HepG2 (cell line): ENCODE results near the gene SEPTIN10. TPM values are rescaled to one million over a fixed set of nuclear protein-coding genes. Genes with fewer than 3 reads are reported as not detected.

Experiments used
- HNF4G ChIP-seq, 2 experiments: sonication (generic) in 1 of 2; formaldehyde crosslinking in 1 of 2; IDR thresholded peaks; 2 replicates each; pipeline versions ENCODE4 v1.4.0 to v1.6.1; 2011 to 2020; ENCODE audit warnings: borderline replicate concordance in 2 of 2, low read depth in 2 of 2, mild to moderate bottlenecking in 2 of 2, low read length in 1 of 2, missing genetic modification reagents in 1 of 2, moderate library complexity in 1 of 2
- KAT7 ChIP-seq: IDR thresholded peaks from 2 replicates; pipeline ENCODE4 v1.6.1; 2018; ENCODE audit warnings: borderline replicate concordance, missing compliant biosample characterization
- KLF15 ChIP-seq: sonication (generic); formaldehyde crosslinking; IDR thresholded peaks from 2 replicates; pipeline ENCODE4 v1.8.1; 2023; ENCODE audit warnings: borderline replicate concordance, mild to moderate bottlenecking, inconsistent platforms, missing genetic modification reagents, mixed read lengths
- KLF6 ChIP-seq: IDR thresholded peaks from 2 replicates; pipeline ENCODE4 v1.8.0; 2016; ENCODE audit warnings: missing biosample characterization, missing genetic modification reagents
- LCORL ChIP-seq, 2 experiments: fragments of 450-650 bp in 1 of 2; sonication (generic) in 1 of 2; formaldehyde crosslinking in 1 of 2; IDR thresholded peaks; 2 replicates each; pipeline versions ENCODE4 v1.5.0 to v1.6.1; 2017 to 2020; ENCODE audit warnings: antibody characterized with exemption in 1 of 2, missing genetic modification reagents in 1 of 2
- MXI1 ChIP-seq: IDR thresholded peaks from 3 replicates; pipeline ENCODE4 v1.6.1; 2012; ENCODE audit warnings: low read depth, low read length, inconsistent platforms, borderline replicate concordance
- NBN ChIP-seq: fragments of 450-650 bp; conservative IDR thresholded peaks from 2 replicates; pipeline ENCODE4 v1.6.1; 2017
- NFE2L1 ChIP-seq: sonication (generic); formaldehyde crosslinking; IDR thresholded peaks from 2 replicates; pipeline ENCODE4 v1.4.0; 2020; ENCODE audit warnings: missing genetic modification reagents, mild to moderate bottlenecking, borderline replicate concordance
- NONO ChIP-seq, 2 experiments: fragments of 450-650 bp in 1 of 2; sonication (generic) in 1 of 2; formaldehyde crosslinking in 1 of 2; IDR thresholded peaks in 1 of 2; conservative IDR thresholded peaks in 1 of 2; 2 replicates each; pipeline versions ENCODE4 v1.6.1 to v1.8.0; 2017 to 2022; ENCODE audit warnings: mild to moderate bottlenecking in 1 of 2, missing genetic modification reagents in 1 of 2, moderate library complexity in 1 of 2
- POLR2G ChIP-seq: fragments of 200-400 bp; formaldehyde crosslinking; IDR thresholded peaks from 2 replicates; pipeline ENCODE4 v1.6.1; 2018; ENCODE audit warnings: mild to moderate bottlenecking, low read depth, low read length, moderate library complexity
- RXRA ChIP-seq: sonication (generic); formaldehyde crosslinking; IDR thresholded peaks from 2 replicates; pipeline ENCODE4 v1.5.1; 2020; ENCODE audit warnings: missing genetic modification reagents
- SMAD1 ChIP-seq: sonication (generic); formaldehyde crosslinking; IDR thresholded peaks from 2 replicates; pipeline ENCODE4 v1.4.0; 2020; ENCODE audit warnings: missing genetic modification reagents, low read depth, mild to moderate bottlenecking, borderline replicate concordance
- SNAPC5 ChIP-seq: sonication (generic); formaldehyde crosslinking; IDR thresholded peaks from 2 replicates; pipeline ENCODE4 v1.8.1; 2023; ENCODE audit warnings: mild to moderate bottlenecking, missing genetic modification reagents, borderline replicate concordance
- SRSF4 ChIP-seq: fragments of 200-400 bp; formaldehyde crosslinking; IDR thresholded peaks from one replicate; pipeline ENCODE4 v1.6.1; 2018; ENCODE audit warnings: mild to moderate bottlenecking, low read depth, low read length, moderate library complexity; ENCODE audit not compliant: poor library complexity, severe bottlenecking
- ZBED4 ChIP-seq: sonication (generic); formaldehyde crosslinking; IDR thresholded peaks from 2 replicates; pipeline ENCODE4 v1.4.0; 2020; ENCODE audit warnings: missing genetic modification reagents, borderline replicate concordance
- ZBTB44 ChIP-seq: sonication (generic); formaldehyde crosslinking; IDR thresholded peaks from 2 replicates; pipeline ENCODE4 v1.4.0; 2020; ENCODE audit warnings: missing genetic modification reagents
- ZMAT3 ChIP-seq: sonication (generic); formaldehyde crosslinking; conservative IDR thresholded peaks from 2 replicates; pipeline ENCODE4 v1.7.0; 2021; ENCODE audit warnings: missing genetic modification reagents
- ZNF343 ChIP-seq: sonication (generic); formaldehyde crosslinking; IDR thresholded peaks from 2 replicates; pipeline ENCODE4 v1.4.0; 2020; ENCODE audit warnings: mild to moderate bottlenecking, missing genetic modification reagents
- ZNF713 ChIP-seq: sonication (generic); formaldehyde crosslinking; IDR thresholded peaks from 2 replicates; pipeline ENCODE4 v1.4.0; 2020; ENCODE audit warnings: mild to moderate bottlenecking, missing genetic modification reagents
- polyA plus RNA-seq, 8 experiments: library from polyadenylated mRNA; depleted of rRNA in 3 of 8; stranded (reverse) in 7 of 8; unstranded in 1 of 8; fragments of >200 nt; fragmentation: Illumina TruSeq in 4 of 8; extraction: Trizol in 4 of 8; gene quantifications; 2 replicates each; pipeline versions ENCODE4 v1.2.1 to v1.2.3, GENCODE V29; 2011 to 2016; ENCODE audit warnings: low read depth in 4 of 8, missing spikeins in 1 of 8, mixed read lengths in 1 of 8; ENCODE audit not compliant: insufficient read depth in 1 of 8
- total RNA-seq, 5 experiments: library from RNA; depleted of rRNA; stranded (reverse); fragments of >200 nt; fragmentation: Illumina TruSeq; extraction: Trizol; gene quantifications; 2 replicates each; pipeline ENCODE4 v1.2.3, GENCODE V29; 2016; ENCODE audit warnings: low read depth in 1 of 5
- TF ChIP-seq, protein P1 (sequence below): sonication (generic); formaldehyde crosslinking; IDR thresholded peaks from 2 replicates; pipeline ENCODE4 v1.8.1; 2023; ENCODE audit warnings: mild to moderate bottlenecking, missing genetic modification reagents

SEPTIN10 gene
- total and polyA plus RNA-seq, 2 of the 13 experiments (the other 11 are each of a cell fraction or from before 2014, with no cell fraction given), result 45.8 to 67.5 TPM

DNA sequence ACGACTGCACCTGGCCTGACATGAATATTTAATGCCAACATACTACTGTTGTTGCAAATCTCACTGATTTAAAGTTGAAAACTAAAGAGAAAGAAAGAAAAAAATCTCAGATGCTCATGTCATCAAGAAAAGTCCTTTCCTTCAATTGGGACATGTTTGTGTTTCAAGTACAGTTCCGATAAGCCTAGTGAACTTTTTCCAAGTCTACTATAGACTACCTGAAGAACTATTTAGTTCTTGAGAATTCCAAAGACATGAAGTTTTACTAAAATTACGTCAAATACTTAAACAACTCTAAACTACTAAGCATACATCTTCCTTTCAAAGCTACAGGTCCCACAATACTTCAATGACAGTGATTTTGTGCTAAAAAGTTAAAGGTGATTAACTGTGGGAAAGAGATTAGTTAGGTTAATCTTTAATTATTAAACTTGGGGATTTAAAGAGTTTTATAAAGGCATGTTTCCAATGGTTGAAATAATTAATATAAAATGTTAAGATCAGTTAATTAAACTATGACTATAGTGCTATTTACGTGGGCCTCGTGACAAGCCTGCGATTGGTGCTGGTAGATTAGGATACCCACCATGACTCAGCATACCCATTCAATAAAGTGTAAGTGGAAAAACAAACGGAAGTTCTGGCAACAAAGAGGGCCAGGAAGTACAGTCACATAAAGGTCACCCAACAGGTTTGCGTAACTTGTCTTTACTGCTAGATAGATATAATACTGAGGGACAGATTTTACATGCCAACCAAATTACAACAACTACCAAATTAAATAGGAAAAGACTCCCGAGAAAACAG lies 55.5 kb downstream of the SEPTIN10 start (continued):
- TF ChIP-seq ZBED4 (CRISPR knock-in tag) (0 out of 2 replicates have a peak, but pooled peaks have one; percentile 46), KLF6 (no peak), KAT7 (CRISPR knock-in tag) (0 out of 2 replicates have a peak, but pooled peaks have one; percentile 41), RXRA (CRISPR knock-in tag) (peak; percentile 14; the same call in 1 of the 2 replicates), SNAPC5 (CRISPR knock-in tag) (no peak), POLR2G (no peak), ZBTB44 (CRISPR knock-in tag) (no peak), SMAD1 (CRISPR knock-in tag) (no peak), MXI1 (peak; percentile 39; the same call in 1 of the 3 replicates), ZNF713 (CRISPR knock-in tag) (no peak), NBN (no peak), LCORL (IDR thresholded peaks at IDR 0.05) (no peak), LCORL (CRISPR knock-in tag; IDR thresholded peaks at IDR 0.05) (peak; percentile 63; the same call in 1 of the 2 replicates), SRSF4 (no peak), ZNF343 (no peak), KLF15 (CRISPR knock-in tag) (no peak), HNF4G (IDR thresholded peaks at IDR 0.05; ENCODE audit: borderline replicate concordance, low read depth, low read length) (no peak), HNF4G (CRISPR knock-in tag; IDR thresholded peaks at IDR 0.05; ENCODE audit: borderline replicate concordance, low read depth) (no peak), ZMAT3 (no peak), NFE2L1 (CRISPR knock-in tag) (no peak), NONO (IDR thresholded peaks at IDR 0.05) (no peak), NONO (CRISPR knock-in tag; conservative IDR thresholded peaks at IDR 0.05) (no peak)
- TF ChIP-seq, protein P1, sequence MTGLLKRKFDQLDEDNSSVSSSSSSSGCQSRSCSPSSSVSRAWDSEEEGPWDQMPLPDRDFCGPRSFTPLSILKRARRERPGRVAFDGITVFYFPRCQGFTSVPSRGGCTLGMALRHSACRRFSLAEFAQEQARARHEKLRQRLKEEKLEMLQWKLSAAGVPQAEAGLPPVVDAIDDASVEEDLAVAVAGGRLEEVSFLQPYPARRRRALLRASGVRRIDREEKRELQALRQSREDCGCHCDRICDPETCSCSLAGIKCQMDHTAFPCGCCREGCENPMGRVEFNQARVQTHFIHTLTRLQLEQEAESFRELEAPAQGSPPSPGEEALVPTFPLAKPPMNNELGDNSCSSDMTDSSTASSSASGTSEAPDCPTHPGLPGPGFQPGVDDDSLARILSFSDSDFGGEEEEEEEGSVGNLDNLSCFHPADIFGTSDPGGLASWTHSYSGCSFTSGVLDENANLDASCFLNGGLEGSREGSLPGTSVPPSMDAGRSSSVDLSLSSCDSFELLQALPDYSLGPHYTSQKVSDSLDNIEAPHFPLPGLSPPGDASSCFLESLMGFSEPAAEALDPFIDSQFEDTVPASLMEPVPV (CRISPR knock-in tag), result 0 out of 2 replicates have a peak, but pooled peaks have one; percentile 65
